Stomach (tissue), 4 donors: ENCODE measurements around the gene PPHLN1.

ENCODE experiments used
- CTCF ChIP-seq, 7 experiments: fragments of 450-650 bp in 4 of 7; fragments of 200-600 bp in 3 of 7; sonication (generic) in 3 of 7; IDR thresholded peaks; one replicate each; pipeline ENCODE4 v1.5.1; 2016 to 2019; ENCODE audit warnings: antibody characterized with exemption in 7 of 7, control low read depth in 2 of 7, mild to moderate bottlenecking in 1 of 7
- EP300 ChIP-seq: sonication (generic); formaldehyde crosslinking; IDR thresholded peaks from one replicate; pipeline ENCODE4 v1.6.1; 2017; ENCODE audit warnings: antibody characterized with exemption
- POLR2A ChIP-seq, 4 donors: fragments of 450-650 bp; IDR thresholded peaks; one replicate each; pipeline ENCODE4 v1.6.1; 2016; ENCODE audit warnings: antibody characterized with exemption in 4 of 4, control low read depth in 2 of 4, mild to moderate bottlenecking in 1 of 4, moderate library complexity in 1 of 4
- POLR2AphosphoS5 ChIP-seq, 3 donors: sonication (generic); formaldehyde crosslinking; IDR thresholded peaks; one replicate each; pipeline ENCODE4 v1.6.1; 2016; ENCODE audit warnings: antibody characterized with exemption in 3 of 3

- TF ChIP-seq POLR2AphosphoS5 (IDR thresholded peaks at IDR 0.05) (no peak), POLR2A (IDR thresholded peaks at IDR 0.05) (no peak), CTCF (IDR thresholded peaks at IDR 0.05) (no peak), EP300 (no peak)
These were observed 10.9 kb upstream of the PPHLN1 start for GRCh38 chr12:42315108-42315507.
